K562 (cell line): ENCODE results near the gene CCM2. TPM values are rescaled to one million over a fixed set of nuclear protein-coding genes. Genes with fewer than 3 reads are reported as not detected.
A peak's percentile ranks its signal among the peaks of the same experiment; 100 is the strongest.

Experiments used
- ATAC-seq: fragments of 200-7000 bp; cut with Tn5 transposase; 3 replicates; pipeline ENCODE4 v1.9.1; 2020; ENCODE audit warnings: moderate library complexity
- BruUV-seq: library from RNA; stranded (reverse); fragments of 400-500 nt; replicated peaks from 2 replicates; lab custom pipeline; 2021; lab: Mats Ljungman, UMichigan
- CTCF ChIA-PET: fragments of 300-600 bp; formaldehyde crosslinking; extraction: SDS; loops from one replicate; lab custom pipeline; 2021; ENCODE audit warnings: low intra/inter-chr PET ratio; lab: Yijun Ruan, JAX
- POLR2A ChIA-PET: fragments of 300-600, 350-650 bp; sonication (Branson Sonifier 250); formaldehyde crosslinking; extraction: SDS; loops from one replicate; lab custom pipeline; 2021; ENCODE audit warnings: antibody characterized with exemption, inconsistent platforms; lab: Yijun Ruan, JAX
- DNase-seq, 4 experiments: peaks; one replicate each; pipeline versions ENCODE4 v3.0.0 to v3.0.0-alpha.2; 2011 to 2018; ENCODE audit warnings: low spot score in 3 of 4, mixed read lengths in 3 of 4; ENCODE audit errors: extremely low read depth in 1 of 4
- FAIRE-seq: peaks from 2 replicates; lab custom pipeline; 2011; peaks lifted over from hg19 to GRCh38; lab: Jason Lieb, UNC
- H2AFZ ChIP-seq: 2 replicates; pipeline ENCODE4 v1.6.0; 2011; ENCODE audit warnings: low read depth, low read length, control low read depth, inconsistent platforms
- H3K27ac ChIP-seq: fragments of 200-600 bp; 3 replicates; pipeline ENCODE4 v1.8.0; 2011; ENCODE audit warnings: low read depth, mild to moderate bottlenecking, control low read depth, inconsistent platforms, low read length, moderate library complexity, mixed read lengths; ENCODE audit errors: extremely low read depth
- H3K27me3 ChIP-seq, 2 experiments: fragments of 300-600 bp in 1 of 2; 2 replicates in 1 of 2; 3 replicates in 1 of 2; pipeline versions ENCODE4 v1.6.0 to v1.8.0; 2011; ENCODE audit warnings: inconsistent platforms in 2 of 2, low read length in 2 of 2, mild to moderate bottlenecking in 1 of 2, mixed read lengths in 1 of 2, moderate library complexity in 1 of 2; ENCODE audit not compliant: control insufficient read depth in 2 of 2, insufficient read depth in 2 of 2
- H3K36me3 ChIP-seq: fragments of 300-600 bp; 3 replicates; pipeline ENCODE4 v1.8.0; 2011; ENCODE audit warnings: mild to moderate bottlenecking, low read length, inconsistent platforms; ENCODE audit not compliant: control insufficient read depth, insufficient read depth
- H3K4me1 ChIP-seq, 2 experiments: fragments of 200-600 bp in 1 of 2; replicated peaks in 1 of 2; 2 replicates in 1 of 2; 3 replicates in 1 of 2; pipeline versions ENCODE4 v1.5.1 to v1.8.0; 2011; ENCODE audit warnings: inconsistent platforms in 2 of 2, low read length in 2 of 2, mild to moderate bottlenecking in 1 of 2, mixed read lengths in 1 of 2, moderate library complexity in 1 of 2; ENCODE audit not compliant: control insufficient read depth in 2 of 2, insufficient read depth in 2 of 2
- H3K4me2 ChIP-seq: 2 replicates; pipeline ENCODE4 v1.6.1; 2011; ENCODE audit warnings: low read length, control low read depth, inconsistent platforms, mixed read lengths; ENCODE audit not compliant: insufficient read depth
- H3K4me3 ChIP-seq: fragments of 200-600 bp; sonication (generic), shearing (Covaris generic); 2 replicates; pipeline ENCODE4 v1.5.1; 2016; ENCODE audit warnings: control low read depth, inconsistent platforms
- H3K79me2 ChIP-seq: fragments of 200-600 bp; 3 replicates; pipeline ENCODE4 v1.8.0; 2011; ENCODE audit warnings: low read length, inconsistent platforms; ENCODE audit not compliant: control insufficient read depth, insufficient read depth
- H3K9ac ChIP-seq, 2 experiments: 2 replicates each; pipeline versions ENCODE4 v1.6.0 to v1.6.1; 2011; ENCODE audit warnings: low read depth in 2 of 2, low read length in 2 of 2, control low read depth in 1 of 2, inconsistent platforms in 1 of 2, mild to moderate bottlenecking in 1 of 2, mixed read lengths in 1 of 2; ENCODE audit not compliant: insufficient read depth in 1 of 2
- H3K9me1 ChIP-seq: one replicate; pipeline ENCODE4 v1.6.0; 2011; ENCODE audit warnings: inconsistent platforms, mild to moderate bottlenecking, low read length, moderate library complexity; ENCODE audit not compliant: control insufficient read depth, insufficient read depth
- H3K9me3 ChIP-seq: replicated peaks from 2 replicates; pipeline ENCODE4 v1.5.1; 2011; ENCODE audit warnings: low read depth, low read length, inconsistent platforms; ENCODE audit not compliant: control insufficient read depth, insufficient read depth
- H4K20me1 ChIP-seq: replicated peaks from 2 replicates; pipeline ENCODE4 v1.6.1; 2011; ENCODE audit warnings: low read length, inconsistent platforms, mixed read lengths; ENCODE audit not compliant: control insufficient read depth, insufficient read depth
- CBFB ChIP-seq: sonication (generic); formaldehyde crosslinking; IDR thresholded peaks from 2 replicates; pipeline ENCODE4 v1.4.0; 2020; ENCODE audit warnings: mild to moderate bottlenecking, missing genetic modification reagents
- CC2D1A ChIP-seq: fragments of 450-650 bp; IDR thresholded peaks from 2 replicates; pipeline ENCODE4 v1.6.1; 2017; ENCODE audit warnings: mild to moderate bottlenecking
- DACH1 ChIP-seq: fragments of 450-650 bp; IDR thresholded peaks from 2 replicates; pipeline ENCODE4 v1.6.1; 2018; ENCODE audit not compliant: partially characterized antibody
- FOXK1 ChIP-seq: sonication (generic); formaldehyde crosslinking; IDR thresholded peaks from 2 replicates; pipeline ENCODE4 v1.8.0; 2022; ENCODE audit warnings: missing genetic modification reagents, mild to moderate bottlenecking, borderline replicate concordance
- MYNN ChIP-seq, 2 experiments: sonication (generic); formaldehyde crosslinking in 1 of 2; IDR thresholded peaks; 2 replicates each; pipeline versions ENCODE4 v1.5.0 to v1.6.1; 2016 to 2020; ENCODE audit warnings: antibody characterized with exemption in 1 of 2, missing genetic modification reagents in 1 of 2
- PTRF ChIP-seq: fragments of 450-650 bp; IDR thresholded peaks from 2 replicates; pipeline ENCODE4 v1.6.1; 2016; ENCODE audit warnings: mild to moderate bottlenecking, missing genetic modification characterization, missing compliant biosample characterization
- RB1 ChIP-seq: fragments of 450-650 bp; IDR thresholded peaks from 2 replicates; pipeline ENCODE4 v1.6.1; 2017; ENCODE audit warnings: low read depth, mild to moderate bottlenecking
- RBFOX2 ChIP-seq: fragments of 200-400 bp; formaldehyde crosslinking; IDR thresholded peaks from 2 replicates; pipeline ENCODE4 v1.6.1; 2017; ENCODE audit warnings: low read depth, mild to moderate bottlenecking, low read length, moderate library complexity
- SAFB2 ChIP-seq: fragments of 200-400 bp; formaldehyde crosslinking; IDR thresholded peaks from 2 replicates; pipeline ENCODE4 v1.6.1; 2018; ENCODE audit warnings: borderline replicate concordance, low read length, low read depth, moderate library complexity; ENCODE audit not compliant: severe bottlenecking
- XRCC5 ChIP-seq: fragments of 200-400 bp; formaldehyde crosslinking; IDR thresholded peaks from 2 replicates; pipeline ENCODE4 v1.6.1; 2017; ENCODE audit warnings: low read depth, mild to moderate bottlenecking, low read length
- ZNF561 ChIP-seq: fragments of 450-650 bp; formaldehyde crosslinking; conservative IDR thresholded peaks from 2 replicates; pipeline ENCODE4 v1.4.0; 2020; ENCODE audit warnings: mild to moderate bottlenecking, moderate library complexity
- ZZZ3 ChIP-seq: fragments of 450-650 bp; IDR thresholded peaks from 2 replicates; pipeline ENCODE4 v1.6.1; 2016; ENCODE audit warnings: antibody characterized with exemption, mild to moderate bottlenecking, moderate library complexity
- WGBS: fragments of 100-300 bp; shearing (Covaris generic); methylation state at CpG from one replicate; pipeline ENCODE4 v1.1.6; 2016; ENCODE audit warnings: low coverage, mixed read lengths; ENCODE audit not compliant: insufficient coverage; ENCODE audit errors: missing lambda C conversion rate; 5-methylcytosine and 5-hydroxymethylcytosine counted together
- in situ Hi-C: fragments of 300-500 bp; cut with MboI; formaldehyde crosslinking; loops from 4 replicates; pipeline ENCODE4 v1.15.0; 2018; ENCODE audit warnings: inconsistent platforms, mixed read lengths
- intact Hi-C: fragments of 100-400 bp; cut with micrococcal nuclease; formaldehyde crosslinking; loops from 2 replicates; pipeline ENCODE4 v1.14.2; 2022
- polyA plus RNA-seq, 8 experiments: library from polyadenylated mRNA; depleted of rRNA in 4 of 8; stranded (reverse) in 5 of 8; unstranded in 3 of 8; fragments of >200 nt; fragmentation: Nextera tagmentation in 2 of 8; fragmentation: Illumina TruSeq in 1 of 8; extraction: Ambion mirVana in 2 of 8; extraction: Trizol in 1 of 8; gene quantifications; 2 replicates each; pipeline versions ENCODE4 v1.2.1 to v1.2.3, GENCODE V29; 2011 to 2014; ENCODE audit warnings: inconsistent platforms in 1 of 8, missing spikeins in 1 of 8
- total RNA-seq, 7 experiments: library from RNA; depleted of rRNA in 6 of 7; stranded (reverse); fragments of >200 nt in 6 of 7; fragmentation: Illumina TruSeq in 2 of 7; extraction: Trizol in 2 of 7; gene quantifications; 2 replicates each; pipeline versions ENCODE4 v1.2.1 to v1.2.3, GENCODE V29; 2011 to 2021; ENCODE audit warnings: low replicate concordance in 1 of 7
- TF ChIP-seq, protein P1 (sequence below): fragments of 450-650 bp; IDR thresholded peaks from 2 replicates; pipeline ENCODE4 v1.6.1; 2014; ENCODE audit warnings: low read depth, mild to moderate bottlenecking, moderate library complexity, borderline replicate concordance
- TF ChIP-seq, protein P2 (sequence below): sonication (generic); formaldehyde crosslinking; IDR thresholded peaks from 2 replicates; pipeline ENCODE4 v1.8.1; 2023; ENCODE audit warnings: mild to moderate bottlenecking, missing genetic modification reagents
- TF ChIP-seq, protein P3 (sequence below): fragments of 450-650 bp; IDR thresholded peaks from one replicate; pipeline ENCODE4 v1.6.1; 2018; ENCODE audit warnings: mild to moderate bottlenecking, moderate library complexity; ENCODE audit not compliant: partially characterized antibody

CCM2 gene
- total and polyA plus RNA-seq, 9 of the 15 experiments (the other 6 are each of a cell fraction or from before 2014, with no cell fraction given): 0.41 to 38.6 (median 25.9) TPM

DNA sequence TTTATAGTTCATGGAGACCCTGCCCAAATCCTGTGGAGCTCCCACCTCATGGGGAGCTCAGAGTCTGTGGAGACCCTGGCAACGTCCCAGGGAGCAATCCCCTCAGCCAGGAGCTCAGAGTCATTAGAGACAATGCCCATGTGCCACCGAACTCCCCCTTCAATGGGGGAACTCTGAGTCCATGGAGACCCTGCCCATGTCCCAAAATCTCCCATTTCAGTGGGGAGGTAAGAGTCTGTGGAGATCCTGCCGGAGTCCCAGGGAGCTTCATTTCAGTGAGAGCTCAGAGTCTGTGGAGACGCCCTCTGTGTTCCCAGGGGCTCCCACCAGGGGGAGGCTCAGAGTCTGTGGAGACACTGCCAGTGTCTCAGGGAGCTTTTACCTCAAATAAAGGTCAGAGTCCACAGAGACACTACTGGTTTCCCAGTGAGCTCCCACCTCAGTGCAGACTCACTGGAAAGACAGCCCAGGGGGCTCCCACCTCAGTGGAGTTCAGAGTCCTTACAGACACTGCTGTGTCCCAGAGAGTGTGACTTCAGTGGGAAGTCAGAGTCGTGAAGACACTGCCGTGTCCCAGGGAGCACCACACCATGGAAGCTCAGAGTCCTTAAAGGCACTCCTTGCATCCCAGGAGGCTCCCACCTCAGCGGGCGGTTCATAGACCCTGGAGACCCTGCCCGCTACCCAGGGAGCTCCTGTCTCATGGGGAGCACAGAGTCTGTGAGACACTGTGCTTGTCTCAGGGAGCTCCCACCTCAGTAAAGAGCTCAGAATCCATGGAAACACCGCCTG is 26.2 kb upstream of the CCM2 start:
- intact Hi-C loops: loop anchor here (1.0 to 10.0 kb wide), 3 partner anchors 101 to 288 kb away; no protein-coding TSS in a partner anchor
- 0 out of 3 replicates have a peak, but pooled peaks cover 2% of the 10 kb centered on the region for H3K36me3 ChIP-seq
- no peak for TF ChIP-seq PTRF (tag)
- peak; percentile 74; the same call in 1 of the 2 replicates for TF ChIP-seq RB1
- no peak for TF ChIP-seq ZZZ3
- 0 out of 2 replicates have a peak, but pooled peaks have one; percentile 28 for TF ChIP-seq MYNN (IDR thresholded peaks at IDR 0.05)
- no peak for TF ChIP-seq MYNN (CRISPR knock-in tag; IDR thresholded peaks at IDR 0.05)
- TF ChIP-seq, protein P1, sequence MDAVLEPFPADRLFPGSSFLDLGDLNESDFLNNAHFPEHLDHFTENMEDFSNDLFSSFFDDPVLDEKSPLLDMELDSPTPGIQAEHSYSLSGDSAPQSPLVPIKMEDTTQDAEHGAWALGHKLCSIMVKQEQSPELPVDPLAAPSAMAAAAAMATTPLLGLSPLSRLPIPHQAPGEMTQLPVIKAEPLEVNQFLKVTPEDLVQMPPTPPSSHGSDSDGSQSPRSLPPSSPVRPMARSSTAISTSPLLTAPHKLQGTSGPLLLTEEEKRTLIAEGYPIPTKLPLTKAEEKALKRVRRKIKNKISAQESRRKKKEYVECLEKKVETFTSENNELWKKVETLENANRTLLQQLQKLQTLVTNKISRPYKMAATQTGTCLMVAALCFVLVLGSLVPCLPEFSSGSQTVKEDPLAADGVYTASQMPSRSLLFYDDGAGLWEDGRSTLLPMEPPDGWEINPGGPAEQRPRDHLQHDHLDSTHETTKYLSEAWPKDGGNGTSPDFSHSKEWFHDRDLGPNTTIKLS: no peak
- TF ChIP-seq XRCC5: no peak
- no peak for TF ChIP-seq FOXK1 (CRISPR knock-in tag)
- TF ChIP-seq CBFB (CRISPR knock-in tag): no peak
- TF ChIP-seq SAFB2: no peak
- TF ChIP-seq, protein P2, sequence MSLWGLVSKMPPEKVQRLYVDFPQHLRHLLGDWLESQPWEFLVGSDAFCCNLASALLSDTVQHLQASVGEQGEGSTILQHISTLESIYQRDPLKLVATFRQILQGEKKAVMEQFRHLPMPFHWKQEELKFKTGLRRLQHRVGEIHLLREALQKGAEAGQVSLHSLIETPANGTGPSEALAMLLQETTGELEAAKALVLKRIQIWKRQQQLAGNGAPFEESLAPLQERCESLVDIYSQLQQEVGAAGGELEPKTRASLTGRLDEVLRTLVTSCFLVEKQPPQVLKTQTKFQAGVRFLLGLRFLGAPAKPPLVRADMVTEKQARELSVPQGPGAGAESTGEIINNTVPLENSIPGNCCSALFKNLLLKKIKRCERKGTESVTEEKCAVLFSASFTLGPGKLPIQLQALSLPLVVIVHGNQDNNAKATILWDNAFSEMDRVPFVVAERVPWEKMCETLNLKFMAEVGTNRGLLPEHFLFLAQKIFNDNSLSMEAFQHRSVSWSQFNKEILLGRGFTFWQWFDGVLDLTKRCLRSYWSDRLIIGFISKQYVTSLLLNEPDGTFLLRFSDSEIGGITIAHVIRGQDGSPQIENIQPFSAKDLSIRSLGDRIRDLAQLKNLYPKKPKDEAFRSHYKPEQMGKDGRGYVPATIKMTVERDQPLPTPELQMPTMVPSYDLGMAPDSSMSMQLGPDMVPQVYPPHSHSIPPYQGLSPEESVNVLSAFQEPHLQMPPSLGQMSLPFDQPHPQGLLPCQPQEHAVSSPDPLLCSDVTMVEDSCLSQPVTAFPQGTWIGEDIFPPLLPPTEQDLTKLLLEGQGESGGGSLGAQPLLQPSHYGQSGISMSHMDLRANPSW (CRISPR knock-in tag): no peak
- TF ChIP-seq RBFOX2: no peak
- TF ChIP-seq CC2D1A: peak; percentile 71
- TF ChIP-seq, protein P3, sequence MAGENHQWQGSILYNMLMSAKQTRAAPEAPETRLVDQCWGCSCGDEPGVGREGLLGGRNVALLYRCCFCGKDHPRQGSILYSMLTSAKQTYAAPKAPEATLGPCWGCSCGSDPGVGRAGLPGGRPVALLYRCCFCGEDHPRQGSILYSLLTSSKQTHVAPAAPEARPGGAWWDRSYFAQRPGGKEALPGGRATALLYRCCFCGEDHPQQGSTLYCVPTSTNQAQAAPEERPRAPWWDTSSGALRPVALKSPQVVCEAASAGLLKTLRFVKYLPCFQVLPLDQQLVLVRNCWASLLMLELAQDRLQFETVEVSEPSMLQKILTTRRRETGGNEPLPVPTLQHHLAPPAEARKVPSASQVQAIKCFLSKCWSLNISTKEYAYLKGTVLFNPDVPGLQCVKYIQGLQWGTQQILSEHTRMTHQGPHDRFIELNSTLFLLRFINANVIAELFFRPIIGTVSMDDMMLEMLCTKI: no peak
- TF ChIP-seq ZNF561 (CRISPR knock-in tag): no peak
- no peak for TF ChIP-seq DACH1

More for the DNA sequence above, 26.2 kb upstream of the CCM2 start:
- no TSS peak for BruUV-seq
- ATAC-seq: peak; percentile 94
- peaks cover 21 to 55% of the 10 kb centered on the region in 2 experiments; a peak in 4 of 5 replicates for H3K4me1 ChIP-seq
- H3K9ac ChIP-seq: peak overlapping the region; percentile 36 to 77; a peak in 1 of 4 replicates
- H3K27me3 ChIP-seq: no peaks in the 10 kb centered on the region
- in situ Hi-C loops: no loop called here
- no peak overlapping the region for H3K4me3 ChIP-seq
- DNase-seq: peak; percentile 65 to 85 (median 74)
- ChIA-PET CTCF (interaction anchor here (2.6 kb wide), 1 partner anchor 162 kb away, joined by 27 read pairs; no protein-coding TSS in a partner anchor), POLR2A (interaction anchor here (0.5 to 6.7 kb wide), 30 partner anchors 9 to 716 kb away, joined by 3 to 141 read pairs (median 4); partner anchors contain the start of genes CCM2, H2AZ2, NUDCD3 and PPIA)
- H2AFZ ChIP-seq: peak overlapping the region; percentile 85
- H3K4me2 ChIP-seq: no peak overlapping the region; the same call in 1 of the 2 replicates
- H3K9me3 ChIP-seq: no peaks in the 10 kb centered on the region
- no peaks in the 10 kb centered on the region for H3K79me2 ChIP-seq
- no peaks in the 10 kb centered on the region for H3K9me1 ChIP-seq
- FAIRE-seq: peak; percentile 94
- 32% methylated on average over 10 of the region's 10 CpGs for WGBS
- no peak overlapping the region; the same call in 2 of the 3 replicates for H3K27ac ChIP-seq
- H4K20me1 ChIP-seq: no peaks in the 10 kb centered on the region
